Tibial nerve (tissue), 4 donors: ENCODE measurements around the gene C19orf12. TPM values are rescaled to one million over a fixed set of nuclear protein-coding genes. Genes with fewer than 3 reads are reported as not detected.

Experiments
- DNase-seq, 2 donors: peaks; one replicate each; pipeline ENCODE4 v3.0.0-alpha.2; 2019; ENCODE audit warnings: low spot score in 2 of 2
- H3K27ac ChIP-seq, 4 donors: fragments of 200-600 bp; sonication (generic) in 3 of 4; one replicate each; pipeline ENCODE4 v1.5.1; 2017 to 2019; ENCODE audit warnings: mild to moderate bottlenecking in 1 of 4
- H3K27me3 ChIP-seq, 2 donors: fragments of 200-600 bp; sonication (generic) in 1 of 2; one replicate each; pipeline versions ENCODE4 v1.5.1 to v1.6.0; 2017 to 2019
- H3K36me3 ChIP-seq, 3 donors: fragments of 200-600 bp; sonication (generic); one replicate each; pipeline ENCODE4 v1.5.1; 2018 to 2019
- H3K4me1 ChIP-seq, 4 donors: fragments of 200-600 bp; sonication (generic) in 3 of 4; one replicate each; pipeline ENCODE4 v1.5.1; 2017 to 2019
- H3K4me3 ChIP-seq, 4 donors: fragments of 200-600 bp; sonication (generic) in 3 of 4; one replicate each; pipeline ENCODE4 v1.5.1; 2017 to 2019; ENCODE audit warnings: mild to moderate bottlenecking in 1 of 4, moderate library complexity in 1 of 4
- H3K9me3 ChIP-seq, 4 donors: fragments of 200-600 bp; sonication (generic) in 3 of 4; one replicate each; pipeline ENCODE4 v1.5.1; 2017 to 2019
- EP300 ChIP-seq, 2 donors: sonication (generic); formaldehyde crosslinking; IDR thresholded peaks; one replicate each; pipeline ENCODE4 v1.6.1; 2017; ENCODE audit warnings: antibody characterized with exemption in 2 of 2, mild to moderate bottlenecking in 1 of 2
- POLR2A ChIP-seq, 2 donors: fragments of 450-650 bp; IDR thresholded peaks; one replicate each; pipeline ENCODE4 v1.6.1; 2017; ENCODE audit warnings: antibody characterized with exemption in 2 of 2, mild to moderate bottlenecking in 2 of 2, moderate library complexity in 2 of 2
- WGBS, 2 donors: methylation state at CpG; one replicate each; pipeline ENCODE4 v1.1.5; 2018; 5-methylcytosine and 5-hydroxymethylcytosine counted together
- total RNA-seq, 4 donors: library from RNA; depleted of rRNA; stranded (reverse); fragments of >200 nt; gene quantifications; one replicate each; pipeline ENCODE4 v1.1.0, GENCODE V29; 2016
- TF ChIP-seq, protein P1 (sequence below), 5 experiments: fragments of 200-600 bp in 3 of 5; fragments of 450-650 bp in 2 of 5; sonication (generic) in 3 of 5; IDR thresholded peaks; one replicate each; pipeline ENCODE4 v1.5.1; 2016 to 2019; ENCODE audit warnings: antibody characterized with exemption in 5 of 5, mild to moderate bottlenecking in 3 of 5, moderate library complexity in 2 of 5

Gene C19orf12
- total RNA-seq, 4 donors from 2014 or later: 52.5 to 71.6 (median 56.7) TPM

DNA sequence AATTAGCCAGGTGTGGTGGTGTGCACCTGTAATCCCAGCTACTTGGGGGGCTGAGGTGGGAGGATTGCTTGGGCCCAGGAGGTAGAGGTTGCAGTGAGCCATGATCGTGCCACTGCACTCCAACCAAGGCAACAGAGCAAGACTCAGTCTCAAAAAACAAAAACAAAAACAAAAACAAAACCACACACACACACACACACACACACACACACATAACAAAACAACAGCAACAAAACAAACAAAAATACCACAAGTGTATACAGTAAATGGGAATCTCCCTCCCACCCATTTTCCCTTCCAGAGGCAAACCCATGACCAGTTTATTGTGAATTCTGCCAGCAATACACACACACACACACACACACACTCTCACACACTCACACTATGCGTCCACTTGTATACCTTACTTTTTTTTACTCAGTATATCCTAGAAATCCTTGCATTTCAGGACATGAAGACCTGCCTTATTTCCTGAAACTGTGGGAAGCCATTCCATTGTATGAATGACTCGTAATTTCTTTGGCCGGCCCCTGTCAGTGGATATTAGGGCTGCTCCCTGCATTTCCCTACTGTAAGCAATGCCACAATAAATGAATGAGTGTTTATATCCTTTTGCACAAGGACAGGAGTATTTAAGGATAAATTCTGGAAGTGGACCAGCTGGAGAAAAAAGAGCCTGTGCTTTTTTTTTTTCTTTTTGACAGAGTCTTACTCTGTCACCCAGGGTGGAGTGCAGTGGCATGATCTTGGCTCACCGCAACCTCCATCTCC, 56.7 kb downstream of the C19orf12 start:
- 71 to 73% methylated on average over 5 of the region's 5 CpGs for WGBS, 2 donors
- Histone ChIP-seq H3K4me1 (peaks cover 0 to 32% (median 15%) of the 10 kb centered on the region in 4 donors), H3K4me3 (no peak overlapping the region), H3K27me3 (no peaks in the 10 kb centered on the region), H3K9me3 (peaks cover 0 to 5% (median 0%) of the 10 kb centered on the region in 4 donors), H3K36me3 (no peaks in the 10 kb centered on the region), H3K27ac (no peak overlapping the region)
- TF ChIP-seq, protein P1, sequence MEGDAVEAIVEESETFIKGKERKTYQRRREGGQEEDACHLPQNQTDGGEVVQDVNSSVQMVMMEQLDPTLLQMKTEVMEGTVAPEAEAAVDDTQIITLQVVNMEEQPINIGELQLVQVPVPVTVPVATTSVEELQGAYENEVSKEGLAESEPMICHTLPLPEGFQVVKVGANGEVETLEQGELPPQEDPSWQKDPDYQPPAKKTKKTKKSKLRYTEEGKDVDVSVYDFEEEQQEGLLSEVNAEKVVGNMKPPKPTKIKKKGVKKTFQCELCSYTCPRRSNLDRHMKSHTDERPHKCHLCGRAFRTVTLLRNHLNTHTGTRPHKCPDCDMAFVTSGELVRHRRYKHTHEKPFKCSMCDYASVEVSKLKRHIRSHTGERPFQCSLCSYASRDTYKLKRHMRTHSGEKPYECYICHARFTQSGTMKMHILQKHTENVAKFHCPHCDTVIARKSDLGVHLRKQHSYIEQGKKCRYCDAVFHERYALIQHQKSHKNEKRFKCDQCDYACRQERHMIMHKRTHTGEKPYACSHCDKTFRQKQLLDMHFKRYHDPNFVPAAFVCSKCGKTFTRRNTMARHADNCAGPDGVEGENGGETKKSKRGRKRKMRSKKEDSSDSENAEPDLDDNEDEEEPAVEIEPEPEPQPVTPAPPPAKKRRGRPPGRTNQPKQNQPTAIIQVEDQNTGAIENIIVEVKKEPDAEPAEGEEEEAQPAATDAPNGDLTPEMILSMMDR (IDR thresholded peaks at IDR 0.05): no peak
- DNase-seq: no peak

DNA sequence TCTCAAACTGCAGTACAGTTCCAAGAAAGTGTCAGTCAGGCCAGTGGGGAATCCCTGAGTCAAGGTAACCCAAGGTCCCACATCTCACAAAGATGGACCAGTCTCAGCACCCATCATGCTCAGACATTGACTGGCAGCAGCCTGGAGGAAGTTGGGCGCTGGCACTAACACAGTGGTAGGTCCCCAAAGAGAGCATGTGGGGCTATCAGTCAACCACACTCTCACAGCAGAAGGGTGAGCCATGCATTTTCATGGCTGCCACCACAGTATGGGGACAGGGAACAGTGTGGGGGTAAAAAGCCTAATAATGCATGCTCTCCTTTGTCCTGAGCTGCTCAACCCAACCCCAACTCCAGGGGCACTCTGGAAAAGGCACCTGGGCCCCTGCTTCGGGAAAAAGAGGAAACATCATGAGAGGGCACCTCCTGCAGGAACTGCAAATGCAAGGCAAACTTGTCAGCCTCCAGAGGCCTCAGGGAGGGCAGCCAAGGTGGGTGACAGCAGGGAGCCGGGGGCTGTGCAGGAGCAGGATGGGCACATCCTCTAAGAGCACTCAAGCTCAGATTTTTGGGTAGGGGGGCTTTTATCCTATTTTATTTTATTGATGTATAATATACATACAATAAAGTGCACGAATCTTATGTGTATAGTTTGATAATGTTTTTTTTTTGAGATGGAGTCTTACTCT, 59.3 kb downstream of the C19orf12 start:
- TF ChIP-seq, protein P1 (IDR thresholded peaks at IDR 0.05): no peak
- TF ChIP-seq POLR2A (IDR thresholded peaks at IDR 0.05) (no peak), EP300 (IDR thresholded peaks at IDR 0.05) (no peak)
- H3K27me3 ChIP-seq: no peaks in the 10 kb centered on the region
- H3K4me1 ChIP-seq: peaks cover 0 to 6% (median 0%) of the 10 kb centered on the region in 4 donors
- DNase-seq: no peak
- no peaks in the 10 kb centered on the region for H3K36me3 ChIP-seq
- WGBS, 2 donors: 77% methylated on average over 4 of the region's 4 CpGs
- H3K4me3 ChIP-seq: no peak overlapping the region
- H3K9me3 ChIP-seq: peaks cover 0 to 5% (median 0%) of the 10 kb centered on the region in 4 donors
- no peak overlapping the region for H3K27ac ChIP-seq

DNA sequence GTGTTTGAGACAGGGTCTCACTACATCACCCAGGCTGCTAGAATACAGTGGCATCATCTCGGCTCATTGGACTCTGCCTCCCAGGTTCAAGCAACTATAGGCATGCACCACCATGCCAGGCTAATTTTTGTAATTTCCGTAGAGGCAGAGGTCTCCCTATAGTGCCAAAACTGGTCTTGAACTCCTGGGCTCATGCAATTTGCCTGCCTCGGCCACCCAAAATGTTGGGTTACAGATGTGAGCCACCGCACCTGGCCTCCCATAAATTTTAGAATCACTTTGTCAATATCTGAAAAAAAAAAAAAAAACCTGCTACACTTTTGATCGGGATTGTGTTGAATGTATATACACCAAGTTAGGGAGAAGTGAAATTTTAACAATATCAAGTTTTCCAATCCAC, 61.7 kb downstream of the C19orf12 start:
- no peaks in the 10 kb centered on the region for H3K27me3 ChIP-seq
- no peak for DNase-seq
- H3K4me1 ChIP-seq: no peaks in the 10 kb centered on the region
- peaks cover 0 to 5% (median 0%) of the 10 kb centered on the region in 4 donors for H3K9me3 ChIP-seq
- TF ChIP-seq, protein P1 (IDR thresholded peaks at IDR 0.05): no peak
- no peak for TF ChIP-seq EP300 (IDR thresholded peaks at IDR 0.05)
- TF ChIP-seq POLR2A (IDR thresholded peaks at IDR 0.05): no peak
- 91 to 94% methylated on average over 5 of the region's 5 CpGs for WGBS, 2 donors
- H3K36me3 ChIP-seq: no peaks in the 10 kb centered on the region
- H3K27ac ChIP-seq: no peak overlapping the region
- no peak overlapping the region for H3K4me3 ChIP-seq

DNA sequence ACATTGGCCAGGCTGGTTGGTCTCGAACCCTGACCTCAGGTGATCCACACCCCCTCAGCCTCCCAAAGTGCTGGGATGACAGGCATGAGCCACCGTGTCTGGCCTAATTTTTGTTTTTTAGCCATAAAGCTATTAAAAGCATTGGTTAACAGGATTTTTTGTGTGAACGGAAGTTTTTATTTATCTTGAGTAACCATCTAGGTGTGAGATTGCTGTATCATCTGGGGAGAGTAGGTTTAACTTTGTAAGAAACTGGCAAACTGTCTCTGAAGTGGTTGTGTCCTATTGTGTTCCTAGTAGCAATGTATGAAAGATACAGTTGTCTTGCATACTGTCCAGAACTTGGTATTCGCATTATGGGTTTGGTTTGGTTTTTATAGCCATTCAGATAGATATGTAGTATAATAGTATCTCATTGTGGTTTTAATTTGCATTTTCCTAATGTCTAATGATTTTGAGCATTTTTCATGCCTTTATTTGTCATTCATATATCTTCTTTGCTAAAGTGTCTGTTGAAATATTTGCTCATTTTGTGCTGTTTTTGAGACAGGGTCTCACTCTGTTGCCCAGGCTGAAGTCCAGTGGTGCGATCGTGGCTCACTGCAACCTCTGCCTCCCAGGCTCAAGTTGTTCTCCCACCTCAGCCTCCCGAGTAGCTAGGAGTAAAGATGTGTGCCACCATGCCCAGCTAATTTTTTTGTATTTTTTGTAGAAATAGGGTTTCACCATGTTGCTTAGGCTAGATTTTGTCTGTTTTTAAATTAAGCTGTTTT, 63.3 kb downstream of the C19orf12 start:
- H3K4me3 ChIP-seq: no peak overlapping the region
- WGBS, 2 donors: 83 to 85% methylated on average over 7 of the region's 7 CpGs
- no peaks in the 10 kb centered on the region for H3K36me3 ChIP-seq
- no peak for DNase-seq
- H3K9me3 ChIP-seq: peaks cover 0 to 5% (median 0%) of the 10 kb centered on the region in 4 donors
- no peaks in the 10 kb centered on the region for H3K27me3 ChIP-seq
- H3K27ac ChIP-seq: no peak overlapping the region
- H3K4me1 ChIP-seq: no peaks in the 10 kb centered on the region
- TF ChIP-seq, protein P1 (IDR thresholded peaks at IDR 0.05): no peak
- TF ChIP-seq EP300 (IDR thresholded peaks at IDR 0.05): no peak
- no peak for TF ChIP-seq POLR2A (IDR thresholded peaks at IDR 0.05)
